Urinary bladder (tissue), 4 donors: Measurements from ENCODE around the gene DVL3. TPM values are rescaled to one million over a fixed set of nuclear protein-coding genes. Genes with fewer than 3 reads are reported as not detected.
A peak's percentile ranks its signal among the peaks of the same experiment; 100 is the strongest.

Source experiments
- DNase-seq: peaks from one replicate; pipeline ENCODE4 v3.0.0-alpha.2; 2015; ENCODE audit errors: extremely low spot score
- H3K27ac ChIP-seq: one replicate; pipeline ENCODE4 v1.5.1; 2013; ENCODE audit warnings: low read depth, mild to moderate bottlenecking, moderate library complexity
- H3K36me3 ChIP-seq: one replicate; pipeline ENCODE4 v1.6.1; 2013; ENCODE audit warnings: mild to moderate bottlenecking, moderate library complexity; ENCODE audit not compliant: insufficient read depth
- H3K4me1 ChIP-seq: one replicate; pipeline ENCODE4 v1.6.1; 2013; ENCODE audit warnings: mild to moderate bottlenecking, moderate library complexity; ENCODE audit not compliant: insufficient read depth
- H3K4me3 ChIP-seq: one replicate; pipeline ENCODE4 v1.5.1; 2013; ENCODE audit warnings: low read depth, low read length
- WGBS: extraction: QIAGEN DNeasy Blood & Tissue Kit; methylation state at CpG from one replicate; pipeline ENCODE4 v1.1.7; 2013; 5-methylcytosine and 5-hydroxymethylcytosine counted together
- polyA plus RNA-seq: library from polyadenylated mRNA; stranded (reverse); fragments of 200-250 nt; gene quantifications from one replicate; pipeline ENCODE4 v1.2.3, GENCODE V29; 2013
- total RNA-seq: library from RNA; depleted of rRNA; stranded (reverse); fragments of >200 nt; gene quantifications from one replicate; pipeline ENCODE4 v1.2.3, GENCODE V29; 2014
- donor health status: healthy with polysubstance abuse.
- donor health status: healthy.

Gene DVL3
- total and polyA plus RNA-seq, 2 donors, result 25.2 to 62.2 TPM

- DNase-seq, result no peak
- H3K27ac ChIP-seq, result peak overlapping the region; percentile 68
- H3K4me3 ChIP-seq, result peak overlapping the region; percentile 24
- H3K4me1 ChIP-seq, result no peaks in the 10 kb centered on the region
- WGBS, result 12% methylated on average over 3 of the region's 3 CpGs
- H3K36me3 ChIP-seq, result peaks cover 9% of the 10 kb centered on the region
Measured at GRCh38 chr3:184175981-184176376, 20.8 kb downstream of the DVL3 start.

GRCh38 chr3:184176377-184177330 lies 21.5 kb downstream of the DVL3 start:
- Histone ChIP-seq H3K4me3 (peak overlapping the region; percentile 24), H3K4me1 (no peaks in the 10 kb centered on the region), H3K36me3 (peaks cover 9% of the 10 kb centered on the region), H3K27ac (peak overlapping the region; percentile 68)
- WGBS, result 20% methylated on average over 19 of the region's 19 CpGs
- DNase-seq, result no peak

GRCh38 chr3:184177331-184177731 lies 22.2 kb downstream of the DVL3 start:
- DNase-seq, result no peak
- Histone ChIP-seq H3K27ac (peak overlapping the region; percentile 5), H3K4me1 (no peaks in the 10 kb centered on the region), H3K4me3 (no peak overlapping the region), H3K36me3 (peaks cover 10% of the 10 kb centered on the region)
- WGBS, result 14% methylated on average over 4 of the region's 4 CpGs

- no peak overlapping the region for H3K4me3 ChIP-seq
Measured at GRCh38 chr3:184177767-184178306, 22.7 kb downstream of the DVL3 start.

GRCh38 chr3:184178521-184179138 lies 23.5 kb downstream of the DVL3 start:
- no peak overlapping the region for H3K27ac ChIP-seq
- no peak for DNase-seq
- 93% methylated on average over 13 of the region's 13 CpGs for WGBS
- H3K4me1 ChIP-seq, result no peaks in the 10 kb centered on the region
- no peak overlapping the region for H3K4me3 ChIP-seq
- peaks cover 14% of the 10 kb centered on the region for H3K36me3 ChIP-seq

More at GRCh38 chr3:184177767-184178306, 22.7 kb downstream of the DVL3 start:
- 89% methylated on average over 14 of the region's 14 CpGs for WGBS
- no peak for DNase-seq
- Histone ChIP-seq H3K4me1 (no peaks in the 10 kb centered on the region), H3K27ac (no peak overlapping the region), H3K36me3 (peaks cover 12% of the 10 kb centered on the region)

- H3K4me1 ChIP-seq, result no peaks in the 10 kb centered on the region
- no peak overlapping the region for H3K4me3 ChIP-seq
- H3K27ac ChIP-seq, result no peak overlapping the region
- no peak for DNase-seq
- WGBS, result 85% methylated on average over 6 of the region's 6 CpGs
- H3K36me3 ChIP-seq, result peaks cover 17% of the 10 kb centered on the region
Measured at GRCh38 chr3:184180165-184180564, 25.0 kb downstream of the DVL3 start.

GRCh38 chr3:184181596-184181995 lies 26.4 kb downstream of the DVL3 start:
- DNase-seq, result no peak
- Histone ChIP-seq H3K36me3 (peaks cover 17% of the 10 kb centered on the region), H3K4me1 (no peaks in the 10 kb centered on the region), H3K4me3 (no peak overlapping the region), H3K27ac (no peak overlapping the region)
- WGBS, result 96% methylated on average over 9 of the region's 9 CpGs

GRCh38 chr3:184183679-184184078 lies 28.5 kb downstream of the DVL3 start:
- 75% methylated on average over 5 of the region's 5 CpGs for WGBS
- Histone ChIP-seq H3K36me3 (peaks cover 16% of the 10 kb centered on the region), H3K4me3 (no peak overlapping the region), H3K4me1 (no peaks in the 10 kb centered on the region), H3K27ac (no peak overlapping the region)
- no peak for DNase-seq

GRCh38 chr3:184184546-184185230 lies 29.5 kb downstream of the DVL3 start:
- no peak for DNase-seq
- 93% methylated on average over 18 of the region's 18 CpGs for WGBS
- Histone ChIP-seq H3K27ac (no peak overlapping the region), H3K36me3 (peaks cover 14% of the 10 kb centered on the region), H3K4me3 (no peak overlapping the region), H3K4me1 (no peaks in the 10 kb centered on the region)

- 2% methylated on average over 55 of the region's 55 CpGs for WGBS
- H3K4me3 ChIP-seq, result peak overlapping the region; percentile 90
- H3K4me1 ChIP-seq, result no peaks in the 10 kb centered on the region
- H3K36me3 ChIP-seq, result peaks cover 11% of the 10 kb centered on the region
- DNase-seq, result peak; percentile 96
- peak overlapping the region; percentile 85 for H3K27ac ChIP-seq
Measured at GRCh38 chr3:184185461-184186183, 30.4 kb downstream of the DVL3 start.

GRCh38 chr3:184186184-184186901 lies 31.2 kb downstream of the DVL3 start, which contains the start of gene ABCF3:
Gene ABCF3, plus strand, starts transcription at chr3:184186199. Its CDS starts 9 bp downstream, at chr3:184186208.
- peak within 1 kb of the TSS; percentile 85 for H3K27ac ChIP-seq
- H3K4me3 ChIP-seq, result peak within 1 kb of the TSS; percentile 90
- no peak for DNase-seq
- under 1% methylated on average over 45 of the region's 45 CpGs for WGBS
- no peaks in the 10 kb centered on the region for H3K4me1 ChIP-seq
- peaks cover 8% of the 10 kb centered on the region for H3K36me3 ChIP-seq

GRCh38 chr3:184186902-184187207 lies 31.7 kb downstream of the DVL3 start:
- Histone ChIP-seq H3K36me3 (peaks cover 9% of the 10 kb centered on the region), H3K4me1 (no peaks in the 10 kb centered on the region), H3K4me3 (peak overlapping the region; percentile 90), H3K27ac (no peak overlapping the region)
- DNase-seq, result no peak
- WGBS, result 17% methylated on average over 3 of the region's 3 CpGs
